Measurements from ENCODE around the gene IKZF3.
"Not testable (repeated sequence)": the region's sequence is repeated elsewhere in the genome, so short reads cannot be mapped to it uniquely, and the experiment has no call there.

The IKZF3 gene

GRCh38 chr17:39732586-39732985, 131.5 kb downstream of the IKZF3 start:
- no peak for TF ChIP-seq CTCF (conservative IDR thresholded peaks at IDR 0.05)

GRCh38 chr17:39730095-39730921, 133.8 kb downstream of the IKZF3 start, which contains the start of gene MIEN1:
Gene MIEN1 (minus strand): TSS chr17:39730532. CDS start chr17:39730495, 37 bp downstream.
- peak; percentile 98 for TF ChIP-seq CTCF (conservative IDR thresholded peaks at IDR 0.05)
- peak within 1 kb of the TSS; percentile 73 for H3K27ac ChIP-seq

More at GRCh38 chr17:39732586-39732985, 131.5 kb downstream of the IKZF3 start:
- no peak overlapping the region for H3K27ac ChIP-seq

GRCh38 chr17:39729280-39729851, 134.7 kb downstream of the IKZF3 start:
- H3K27ac ChIP-seq = peak overlapping the region; percentile 73; the same call in 1 of the 2 replicates

GRCh38 chr17:39727556-39727955, 136.6 kb downstream of the IKZF3 start:
- H3K27ac ChIP-seq = no peak overlapping the region
- TF ChIP-seq CTCF (conservative IDR thresholded peaks at IDR 0.05) = no peak

More at GRCh38 chr17:39729280-39729851, 134.7 kb downstream of the IKZF3 start:
- TF ChIP-seq CTCF (conservative IDR thresholded peaks at IDR 0.05) = no peak

GRCh38 chr17:39726617-39727016, 137.5 kb downstream of the IKZF3 start:
- no peak for TF ChIP-seq CTCF (conservative IDR thresholded peaks at IDR 0.05)
- no peak overlapping the region for H3K27ac ChIP-seq

GRCh38 chr17:39725923-39726322, 138.2 kb downstream of the IKZF3 start:
- H3K27ac ChIP-seq = not testable (repeated sequence)

GRCh38 chr17:39724731-39725130, 139.4 kb downstream of the IKZF3 start:
- TF ChIP-seq CTCF (conservative IDR thresholded peaks at IDR 0.05) = no peak

More at GRCh38 chr17:39724731-39725130, 139.4 kb downstream of the IKZF3 start:
- no peak overlapping the region for H3K27ac ChIP-seq

Measured in VCaP (cell line).